Activated naive CD8-positive, alpha-beta T cell treated with anti-CD3 and anti-CD28 coated beads for 36 hours (primary cell): ENCODE measurements around the gene CCNK. TPM values are rescaled to one million over a fixed set of nuclear protein-coding genes. Genes with fewer than 3 reads are reported as not detected.

Experiments
- DNase-seq: peaks from one replicate; pipeline ENCODE4 v3.0.0; 2021
- H3K27ac Mint-ChIP-seq: one replicate; pipeline ENCODE4 v1.8.0; 2022; ENCODE audit warnings: mild to moderate bottlenecking, moderate library complexity, mixed read lengths
- H3K27me3 Mint-ChIP-seq: one replicate; pipeline ENCODE4 v1.8.0; 2022; ENCODE audit warnings: mild to moderate bottlenecking, mixed read lengths
- H3K36me3 Mint-ChIP-seq: one replicate; pipeline ENCODE4 v1.8.0; 2021; ENCODE audit warnings: mild to moderate bottlenecking, mixed read lengths
- H3K4me1 Mint-ChIP-seq: one replicate; pipeline ENCODE4 v1.8.0; 2021; ENCODE audit warnings: mixed read lengths
- H3K4me3 Mint-ChIP-seq: one replicate; pipeline ENCODE4 v1.8.0; 2022; ENCODE audit warnings: mild to moderate bottlenecking, moderate library complexity, mixed read lengths
- H3K9me3 Mint-ChIP-seq: one replicate; pipeline ENCODE4 v1.8.0; 2022; ENCODE audit warnings: mixed read lengths
- total RNA-seq, 2 experiments: library from RNA; stranded (reverse); gene quantifications; one replicate each; pipeline ENCODE4 v1.2.3, GENCODE V29; 2021

CCNK gene
- total RNA-seq, 2 experiments from 2014 or later, result 103 to 108 TPM

DNA sequence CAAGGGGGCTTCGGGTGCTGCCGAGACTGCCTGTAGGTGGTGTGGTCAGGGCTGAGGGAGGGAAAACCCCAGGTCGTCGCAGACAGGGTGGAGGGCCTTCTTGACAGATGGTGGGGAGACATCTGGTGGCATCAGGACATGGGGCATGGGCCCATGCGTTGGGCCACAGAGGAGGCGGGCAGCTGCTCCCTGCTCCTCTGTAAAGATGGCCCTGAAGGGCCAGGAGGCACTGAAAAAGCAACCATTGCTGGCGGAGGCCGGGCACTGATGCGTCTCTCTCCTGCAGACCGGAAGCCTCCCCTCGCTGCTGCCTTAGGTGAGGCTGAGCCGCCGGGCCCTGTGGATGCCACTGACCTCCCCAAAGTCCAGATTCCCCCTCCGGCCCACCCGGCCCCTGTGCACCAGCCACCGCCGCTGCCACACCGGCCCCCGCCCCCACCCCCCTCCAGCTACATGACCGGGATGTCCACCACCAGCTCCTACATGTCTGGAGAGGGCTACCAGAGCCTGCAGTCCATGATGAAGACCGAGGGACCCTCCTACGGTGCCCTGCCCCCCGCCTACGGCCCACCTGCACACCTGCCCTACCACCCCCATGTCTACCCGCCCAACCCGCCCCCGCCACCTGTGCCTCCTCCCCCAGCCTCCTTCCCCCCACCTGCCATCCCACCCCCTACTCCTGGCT lies 28.8 kb downstream of the CCNK start:
- H3K9me3 Mint-ChIP-seq, result no peaks in the 10 kb centered on the region
- no peak overlapping the region for H3K4me3 Mint-ChIP-seq
- peak overlapping the region; percentile 34 for H3K27ac Mint-ChIP-seq
- H3K36me3 Mint-ChIP-seq, result peaks cover 9% of the 10 kb centered on the region
- no peak for DNase-seq
- H3K4me1 Mint-ChIP-seq, result no peaks in the 10 kb centered on the region
- H3K27me3 Mint-ChIP-seq, result no peaks in the 10 kb centered on the region

DNA sequence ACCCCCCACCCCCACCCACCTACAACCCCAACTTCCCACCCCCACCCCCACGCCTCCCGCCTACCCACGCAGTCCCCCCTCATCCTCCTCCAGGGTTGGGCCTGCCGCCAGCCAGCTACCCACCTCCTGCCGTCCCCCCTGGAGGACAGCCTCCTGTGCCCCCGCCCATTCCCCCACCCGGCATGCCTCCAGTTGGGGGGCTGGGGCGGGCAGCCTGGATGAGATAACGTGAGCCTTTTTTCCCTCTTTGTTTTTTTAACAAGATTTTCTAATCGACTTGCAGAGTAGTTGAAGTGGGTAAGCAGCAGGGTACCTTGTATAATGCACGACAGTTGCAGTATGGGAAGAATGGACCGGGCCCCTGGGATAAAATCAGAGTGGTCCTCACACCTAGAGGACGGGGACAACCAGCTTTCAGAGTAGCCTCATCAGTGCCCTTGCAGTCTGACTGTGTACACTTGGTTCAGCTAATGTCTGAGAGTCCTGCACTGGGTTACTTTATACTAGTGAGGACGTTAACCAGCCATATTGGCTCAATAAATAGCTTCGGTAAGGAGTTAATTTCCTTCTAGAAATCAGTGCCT lies 29.4 kb downstream of the CCNK start:
- Mint-ChIP-seq H3K4me3 (no peak overlapping the region), H3K27ac (no peak overlapping the region), H3K9me3 (no peaks in the 10 kb centered on the region), H3K27me3 (no peaks in the 10 kb centered on the region), H3K4me1 (no peaks in the 10 kb centered on the region), H3K36me3 (peaks cover 9% of the 10 kb centered on the region)
- no peak for DNase-seq

- DNase-seq, result no peak
- no peaks in the 10 kb centered on the region for H3K9me3 Mint-ChIP-seq
- no peaks in the 10 kb centered on the region for H3K27me3 Mint-ChIP-seq
- peaks cover 4% of the 10 kb centered on the region for H3K36me3 Mint-ChIP-seq
- no peaks in the 10 kb centered on the region for H3K4me1 Mint-ChIP-seq
- no peak overlapping the region for H3K4me3 Mint-ChIP-seq
- no peak overlapping the region for H3K27ac Mint-ChIP-seq
Observed at GRCh38 chr14:99511421-99512109, 30.4 kb downstream of the CCNK start.

- Mint-ChIP-seq H3K4me3 (no peak overlapping the region), H3K27ac (no peak overlapping the region), H3K36me3 (peaks cover 4% of the 10 kb centered on the region), H3K27me3 (no peaks in the 10 kb centered on the region), H3K4me1 (no peaks in the 10 kb centered on the region), H3K9me3 (no peaks in the 10 kb centered on the region)
- DNase-seq, result no peak
Observed at GRCh38 chr14:99512110-99512449, 30.9 kb downstream of the CCNK start.

DNA sequence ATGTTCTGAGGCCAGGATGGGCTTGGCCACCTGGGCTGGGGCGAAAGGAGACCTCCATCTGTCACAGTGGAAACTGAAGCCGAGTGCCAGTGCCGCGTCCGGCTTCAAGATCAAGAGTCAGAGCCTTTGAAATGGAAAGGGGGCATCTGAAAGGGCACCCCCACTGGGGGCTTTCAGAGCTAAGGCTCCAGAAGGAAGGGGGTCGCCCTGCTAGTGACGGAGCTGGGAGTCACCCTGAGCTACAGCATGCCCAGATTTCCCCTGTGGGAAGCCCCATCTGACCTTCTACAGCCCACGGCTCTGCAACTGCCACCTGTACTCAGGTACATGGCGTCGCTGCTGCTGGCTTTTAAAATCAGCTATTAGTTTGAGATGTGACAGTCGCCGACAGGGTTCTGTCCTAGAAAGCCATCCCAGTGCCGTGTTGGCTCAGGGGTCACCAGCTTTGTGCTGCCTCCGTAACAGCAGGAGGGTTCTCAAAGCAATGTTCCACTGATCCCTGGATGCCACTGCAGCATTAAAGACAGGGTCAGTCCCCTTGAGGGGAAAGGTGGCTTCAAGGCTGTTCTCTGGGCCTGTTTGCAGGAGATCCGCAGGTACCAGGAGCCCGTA lies 31.5 kb downstream of the CCNK start:
- no peaks in the 10 kb centered on the region for H3K9me3 Mint-ChIP-seq
- H3K27ac Mint-ChIP-seq, result no peak overlapping the region
- DNase-seq, result no peak
- no peaks in the 10 kb centered on the region for H3K27me3 Mint-ChIP-seq
- H3K36me3 Mint-ChIP-seq, result peaks cover 4% of the 10 kb centered on the region
- no peak overlapping the region for H3K4me3 Mint-ChIP-seq
- H3K4me1 Mint-ChIP-seq, result no peaks in the 10 kb centered on the region

DNA sequence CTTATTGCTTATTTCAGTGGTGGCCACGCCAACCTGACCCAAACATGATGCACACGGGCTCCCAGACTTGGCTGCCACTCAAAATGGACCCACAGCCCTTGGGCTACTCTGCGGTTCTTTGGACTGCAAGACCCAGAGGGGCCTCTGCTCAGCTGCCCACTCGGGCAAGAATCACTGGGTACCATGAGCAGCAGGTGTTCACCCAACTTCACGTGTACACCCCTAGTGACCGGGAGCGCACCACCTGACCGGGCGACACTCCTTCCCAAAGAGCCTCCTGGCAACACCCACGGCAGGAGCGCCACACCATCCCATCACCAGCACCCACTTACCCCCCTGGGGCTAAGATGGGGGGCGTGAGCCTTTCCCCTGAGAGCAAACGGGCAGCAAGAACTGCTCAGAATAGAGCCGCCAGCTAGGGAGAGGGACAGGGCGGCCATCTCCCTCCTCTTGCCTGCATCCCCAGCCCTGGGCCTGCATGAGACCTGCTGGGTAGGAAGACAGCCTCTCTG lies 32.0 kb downstream of the CCNK start:
- DNase-seq, result no peak
- Mint-ChIP-seq H3K9me3 (no peaks in the 10 kb centered on the region), H3K36me3 (peaks cover 4% of the 10 kb centered on the region), H3K4me3 (no peak overlapping the region), H3K27me3 (no peaks in the 10 kb centered on the region), H3K4me1 (no peaks in the 10 kb centered on the region), H3K27ac (no peak overlapping the region)

- no peaks in the 10 kb centered on the region for H3K27me3 Mint-ChIP-seq
- no peaks in the 10 kb centered on the region for H3K4me1 Mint-ChIP-seq
- H3K9me3 Mint-ChIP-seq, result no peaks in the 10 kb centered on the region
- DNase-seq, result no peak
- H3K27ac Mint-ChIP-seq, result no peak overlapping the region
- no peak overlapping the region for H3K4me3 Mint-ChIP-seq
- no peaks in the 10 kb centered on the region for H3K36me3 Mint-ChIP-seq
Observed at GRCh38 chr14:99513946-99514551, 32.8 kb downstream of the CCNK start.

DNA sequence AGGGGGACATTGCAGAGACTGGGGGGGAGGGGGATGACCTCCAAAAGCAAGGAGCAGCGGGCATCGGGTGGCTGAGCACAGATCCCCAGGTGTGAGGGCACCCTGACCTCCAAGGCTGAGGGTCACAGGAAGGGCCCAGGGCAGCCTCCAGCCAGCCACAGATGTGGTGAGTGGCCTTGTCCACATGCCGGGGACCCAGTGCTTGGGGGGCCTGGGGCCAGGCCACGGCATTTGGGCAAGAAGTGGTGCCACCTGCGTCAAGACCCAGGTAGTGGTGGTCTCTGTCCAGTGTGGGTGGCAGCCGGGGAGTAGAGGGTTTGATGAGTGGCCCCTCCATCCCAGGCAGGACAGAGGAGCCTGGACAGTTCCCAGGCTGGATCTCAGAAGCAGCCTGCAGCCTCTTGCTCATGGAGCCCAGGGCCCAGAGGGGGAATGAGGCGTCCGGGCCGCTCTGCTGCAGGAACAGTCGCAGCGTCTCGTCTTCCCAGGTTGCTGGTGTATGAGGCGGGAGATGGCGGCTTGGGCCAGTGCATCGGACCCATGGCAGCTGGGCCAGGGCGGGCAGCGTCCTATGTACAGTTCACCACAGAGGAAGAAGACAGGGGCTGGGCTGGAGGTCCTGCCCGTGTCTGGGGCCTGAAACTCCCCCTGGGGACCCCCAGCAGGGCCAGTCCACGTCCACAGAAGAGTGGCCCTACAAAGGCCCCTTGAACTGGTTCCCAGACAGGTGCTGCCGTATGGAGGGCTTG lies 33.5 kb downstream of the CCNK start:
- H3K36me3 Mint-ChIP-seq, result no peaks in the 10 kb centered on the region
- no peaks in the 10 kb centered on the region for H3K4me1 Mint-ChIP-seq
- no peak overlapping the region for H3K27ac Mint-ChIP-seq
- no peaks in the 10 kb centered on the region for H3K27me3 Mint-ChIP-seq
- DNase-seq, result no peak
- H3K4me3 Mint-ChIP-seq, result no peak overlapping the region
- H3K9me3 Mint-ChIP-seq, result no peaks in the 10 kb centered on the region

- H3K27me3 Mint-ChIP-seq, result no peaks in the 10 kb centered on the region
- no peaks in the 10 kb centered on the region for H3K36me3 Mint-ChIP-seq
- DNase-seq, result no peak
- H3K27ac Mint-ChIP-seq, result no peak overlapping the region
- H3K4me1 Mint-ChIP-seq, result no peaks in the 10 kb centered on the region
- no peak overlapping the region for H3K4me3 Mint-ChIP-seq
- no peaks in the 10 kb centered on the region for H3K9me3 Mint-ChIP-seq
Observed at GRCh38 chr14:99515301-99516155, 34.3 kb downstream of the CCNK start.

GRCh38 chr14:99516156-99516870 lies 35.1 kb downstream of the CCNK start:
- DNase-seq, result no peak
- Mint-ChIP-seq H3K4me1 (no peaks in the 10 kb centered on the region), H3K36me3 (no peaks in the 10 kb centered on the region), H3K27me3 (no peaks in the 10 kb centered on the region), H3K9me3 (no peaks in the 10 kb centered on the region), H3K4me3 (no peak overlapping the region), H3K27ac (no peak overlapping the region)

DNA sequence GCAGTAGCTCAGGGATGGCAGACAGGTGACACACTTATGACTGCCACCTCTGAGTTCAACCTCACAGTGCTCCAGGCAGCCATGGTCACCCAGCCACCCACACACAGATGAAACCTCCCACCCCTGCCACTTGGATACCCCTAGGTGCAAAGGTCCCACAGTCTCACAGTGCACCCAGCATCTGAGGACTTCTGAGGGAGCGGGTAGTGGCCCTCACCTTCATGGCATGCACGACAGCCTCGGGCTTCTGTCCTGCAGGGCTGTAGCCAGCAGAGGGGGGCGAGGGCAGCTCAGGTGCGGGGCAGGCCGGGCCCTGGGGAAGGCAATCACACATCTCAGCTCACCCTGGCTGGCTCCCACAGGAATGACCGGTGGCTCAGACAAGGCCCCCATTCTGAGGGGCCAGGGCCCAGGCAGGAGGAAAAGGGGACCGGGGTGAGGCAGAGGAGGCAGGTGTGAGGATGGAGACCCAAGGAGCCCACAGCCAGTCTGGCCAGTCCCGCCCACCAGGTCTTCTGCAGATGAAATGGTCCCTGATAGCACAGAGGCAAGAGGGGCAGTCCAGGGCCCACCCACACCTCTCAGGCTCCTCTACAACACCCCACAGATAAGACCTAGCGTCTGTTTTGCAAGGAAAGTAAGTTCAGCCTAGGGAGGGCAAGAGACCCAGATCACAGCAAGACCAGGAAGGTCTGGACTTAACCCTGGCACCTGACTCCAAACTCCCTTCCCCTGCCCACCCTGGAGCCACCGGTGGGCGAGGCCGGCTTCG lies 35.8 kb downstream of the CCNK start:
- Mint-ChIP-seq H3K36me3 (no peaks in the 10 kb centered on the region), H3K4me3 (no peak overlapping the region), H3K27me3 (no peaks in the 10 kb centered on the region), H3K4me1 (no peaks in the 10 kb centered on the region), H3K27ac (no peak overlapping the region), H3K9me3 (no peaks in the 10 kb centered on the region)
- no peak for DNase-seq

DNA sequence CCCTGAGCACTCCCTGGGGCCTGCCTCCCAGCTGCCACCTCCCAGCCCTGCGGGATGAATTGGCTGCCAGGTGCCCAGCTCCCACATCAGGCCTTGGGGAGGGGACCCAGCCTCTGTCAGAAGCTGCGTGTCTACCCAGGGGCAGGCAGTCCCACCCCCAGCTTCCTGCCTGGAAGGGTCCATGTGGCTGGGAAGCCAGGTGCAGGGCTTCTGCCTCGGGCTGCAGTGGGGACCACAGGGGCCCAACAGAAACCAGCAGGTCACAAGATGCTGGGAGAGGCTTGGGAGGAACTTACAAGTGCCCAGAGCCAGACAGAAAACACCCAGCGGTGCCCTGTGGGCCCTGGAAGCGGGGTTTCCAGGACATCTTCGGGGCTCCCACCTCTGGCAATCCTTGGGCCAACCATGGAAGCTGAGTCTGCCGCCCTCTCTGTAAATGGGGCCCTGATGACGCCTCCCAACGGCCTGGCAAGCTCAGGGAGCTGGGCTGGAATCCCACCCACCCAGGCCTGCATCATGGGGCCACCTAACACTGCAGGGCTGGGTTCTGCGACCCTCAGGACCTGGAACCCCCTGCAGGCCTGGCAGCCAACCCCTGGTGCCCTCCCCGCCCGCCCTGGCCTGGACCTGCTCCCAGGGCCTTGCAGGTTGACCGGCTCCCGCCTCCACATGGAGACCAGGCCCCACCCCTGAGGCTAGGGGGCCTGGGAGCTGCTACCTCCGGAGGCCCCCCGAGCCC lies 36.6 kb downstream of the CCNK start:
- H3K4me3 Mint-ChIP-seq, result no peak overlapping the region
- H3K4me1 Mint-ChIP-seq, result no peaks in the 10 kb centered on the region
- DNase-seq, result no peak

More for the DNA sequence above, 36.6 kb downstream of the CCNK start:
- Mint-ChIP-seq H3K27me3 (no peaks in the 10 kb centered on the region), H3K36me3 (no peaks in the 10 kb centered on the region), H3K9me3 (no peaks in the 10 kb centered on the region), H3K27ac (no peak overlapping the region)
